Measurements from ENCODE around the gene USP7.
A peak's percentile ranks its signal among the peaks of the same experiment; 100 is the strongest.

The USP7 gene

GRCh38 chr16:8865145-8865882 is 98.4 kb downstream of the USP7 start:
- no peaks in the 10 kb centered on the region for H3K9me2 ChIP-seq (replicated peaks; ENCODE audit: control insufficient read depth, low read length)
- peaks cover 43% of the 10 kb centered on the region for H3K36me3 ChIP-seq (ENCODE audit: control insufficient read depth, low read length)
- no peak overlapping the region for H3K27ac ChIP-seq (ENCODE audit: low read depth, low read length)
- no peak overlapping the region for H3K4me3 ChIP-seq (ENCODE audit: low read length)
- peaks cover 75% of the 10 kb centered on the region for H3K4me1 ChIP-seq (ENCODE audit: control insufficient read depth, low read length)
- H3K9me3 ChIP-seq (ENCODE audit: control insufficient read depth, insufficient read depth, low read length), result no peaks in the 10 kb centered on the region
- H3K27me3 ChIP-seq (ENCODE audit: control insufficient read depth, low read length), result no peaks in the 10 kb centered on the region
- peaks cover 19% of the 10 kb centered on the region; the same call in 1 of the 2 replicates for H4K20me1 ChIP-seq (ENCODE audit: control insufficient read depth, insufficient read depth, low read depth, low read length)
- TF ChIP-seq CTCF (IDR thresholded peaks at IDR 0.05; ENCODE audit: low read depth, low read length, poor library complexity, severe bottlenecking), result no peak
- TF ChIP-seq EZH2phosphoT487 (IDR thresholded peaks at IDR 0.05; ENCODE audit: borderline replicate concordance, low read length), result no peak
- H3F3A ChIP-seq (ENCODE audit: control insufficient read depth, insufficient read depth), result no peaks in the 10 kb centered on the region
- peak overlapping the region; percentile 18 for H3K4me2 ChIP-seq (ENCODE audit: low read length)
- peaks cover 79% of the 10 kb centered on the region for H3K79me2 ChIP-seq (ENCODE audit: control insufficient read depth, low read length)

- Histone ChIP-seq H4K20me1 (ENCODE audit: control insufficient read depth, insufficient read depth, low read depth, low read length) (peaks cover 21% of the 10 kb centered on the region; the same call in 1 of the 2 replicates), H3K4me1 (ENCODE audit: control insufficient read depth, low read length) (peaks cover 69% of the 10 kb centered on the region)
These were observed 99.1 kb downstream of the USP7 start for GRCh38 chr16:8864480-8865110.

GRCh38 chr16:8863594-8864424 is 99.9 kb downstream of the USP7 start:
- peaks cover 64% of the 10 kb centered on the region for H3K4me1 ChIP-seq (ENCODE audit: control insufficient read depth, low read length)
- no peaks in the 10 kb centered on the region for H3K9me2 ChIP-seq (replicated peaks; ENCODE audit: control insufficient read depth, low read length)
- H3K27ac ChIP-seq (ENCODE audit: low read depth, low read length), result no peak overlapping the region
- H3F3A ChIP-seq (ENCODE audit: control insufficient read depth, insufficient read depth), result no peaks in the 10 kb centered on the region
- peak overlapping the region; percentile 2; the same call in 1 of the 2 replicates for H3K4me2 ChIP-seq (ENCODE audit: low read length)
- peaks cover 21% of the 10 kb centered on the region; the same call in 1 of the 2 replicates for H4K20me1 ChIP-seq (ENCODE audit: control insufficient read depth, insufficient read depth, low read depth, low read length)
- no peak overlapping the region for H3K4me3 ChIP-seq (ENCODE audit: low read length)
- TF ChIP-seq EZH2phosphoT487 (IDR thresholded peaks at IDR 0.05; ENCODE audit: borderline replicate concordance, low read length) (no peak), CTCF (IDR thresholded peaks at IDR 0.05; ENCODE audit: low read depth, low read length, poor library complexity, severe bottlenecking) (no peak)
- H3K27me3 ChIP-seq (ENCODE audit: control insufficient read depth, low read length), result no peaks in the 10 kb centered on the region
- H3K9me3 ChIP-seq (ENCODE audit: control insufficient read depth, insufficient read depth, low read length), result no peaks in the 10 kb centered on the region
- H3K79me2 ChIP-seq (ENCODE audit: control insufficient read depth, low read length), result peaks cover 94% of the 10 kb centered on the region
- peaks cover 55% of the 10 kb centered on the region for H3K36me3 ChIP-seq (ENCODE audit: control insufficient read depth, low read length)

More at GRCh38 chr16:8864480-8865110, 99.1 kb downstream of the USP7 start:
- TF ChIP-seq EZH2phosphoT487 (IDR thresholded peaks at IDR 0.05; ENCODE audit: borderline replicate concordance, low read length) (no peak), CTCF (IDR thresholded peaks at IDR 0.05; ENCODE audit: low read depth, low read length, poor library complexity, severe bottlenecking) (no peak)
- Histone ChIP-seq H3K36me3 (ENCODE audit: control insufficient read depth, low read length) (peaks cover 48% of the 10 kb centered on the region), H3K27ac (ENCODE audit: low read depth, low read length) (no peak overlapping the region), H3F3A (ENCODE audit: control insufficient read depth, insufficient read depth) (no peaks in the 10 kb centered on the region), H3K9me2 (replicated peaks; ENCODE audit: control insufficient read depth, low read length) (no peaks in the 10 kb centered on the region), H3K4me2 (ENCODE audit: low read length) (peak overlapping the region; percentile 18), H3K4me3 (ENCODE audit: low read length) (no peak overlapping the region), H3K9me3 (ENCODE audit: control insufficient read depth, insufficient read depth, low read length) (no peaks in the 10 kb centered on the region), H3K27me3 (ENCODE audit: control insufficient read depth, low read length) (no peaks in the 10 kb centered on the region), H3K79me2 (ENCODE audit: control insufficient read depth, low read length) (peaks cover 86% of the 10 kb centered on the region)
